PFSK-1 (cell line): ENCODE data around the gene JPH3.

Source experiments
- FOXP2 ChIP-seq: optimal IDR thresholded peaks from 2 replicates; pipeline ENCODE3; 2011; ENCODE audit warnings: borderline replicate concordance, control low read depth, inconsistent platforms; ENCODE audit not compliant: insufficient read depth; ENCODE audit errors: extremely low read length, extremely low read depth
- POLR2AphosphoS5 ChIP-seq: IDR thresholded peaks from 2 replicates; pipeline ENCODE4 v1.6.1; 2012; ENCODE audit warnings: low read depth, mild to moderate bottlenecking, control low read depth, low read length, moderate library complexity
- SIN3A ChIP-seq: IDR thresholded peaks from 2 replicates; pipeline ENCODE4 v1.6.1; 2012; ENCODE audit warnings: mild to moderate bottlenecking, low read length, moderate library complexity, borderline replicate concordance; ENCODE audit not compliant: insufficient read depth
- TAF1 ChIP-seq: IDR thresholded peaks from 2 replicates; pipeline ENCODE4 v1.6.1; 2012; ENCODE audit warnings: low read length, control low read depth, borderline replicate concordance; ENCODE audit not compliant: insufficient read depth
- TF ChIP-seq, protein P1 (sequence below), 2 experiments: IDR thresholded peaks; 2 replicates each; pipeline versions ENCODE4 v1.6.1 to v1.8.0; 2011 to 2012; ENCODE audit warnings: low read depth in 2 of 2, low read length in 2 of 2, control low read depth in 1 of 2, inconsistent platforms in 1 of 2, mild to moderate bottlenecking in 1 of 2, moderate library complexity in 1 of 2; ENCODE audit not compliant: insufficient read depth in 1 of 2

Gene JPH3

DNA sequence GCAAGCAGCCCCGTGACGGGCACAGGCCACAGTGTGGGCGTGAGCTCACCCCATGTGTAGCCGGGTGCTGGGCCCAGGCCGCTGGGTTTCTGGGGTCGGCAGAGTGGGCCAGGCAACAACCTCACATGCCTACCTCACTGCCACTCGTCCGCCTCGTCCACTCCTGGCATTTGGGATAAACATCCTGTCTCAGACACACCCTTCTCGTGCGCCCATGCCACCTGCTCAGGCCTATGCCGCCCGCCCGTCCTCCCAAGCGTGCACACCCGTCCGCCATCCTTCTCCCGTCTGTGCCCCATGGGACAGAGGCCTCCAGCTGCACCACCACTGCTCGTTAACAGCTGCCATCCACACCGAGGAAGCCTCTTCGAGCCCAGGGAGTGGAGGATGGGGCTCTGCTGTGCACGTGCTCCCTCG lies 99.2 kb downstream of the JPH3 start:
- TF ChIP-seq, protein P1, sequence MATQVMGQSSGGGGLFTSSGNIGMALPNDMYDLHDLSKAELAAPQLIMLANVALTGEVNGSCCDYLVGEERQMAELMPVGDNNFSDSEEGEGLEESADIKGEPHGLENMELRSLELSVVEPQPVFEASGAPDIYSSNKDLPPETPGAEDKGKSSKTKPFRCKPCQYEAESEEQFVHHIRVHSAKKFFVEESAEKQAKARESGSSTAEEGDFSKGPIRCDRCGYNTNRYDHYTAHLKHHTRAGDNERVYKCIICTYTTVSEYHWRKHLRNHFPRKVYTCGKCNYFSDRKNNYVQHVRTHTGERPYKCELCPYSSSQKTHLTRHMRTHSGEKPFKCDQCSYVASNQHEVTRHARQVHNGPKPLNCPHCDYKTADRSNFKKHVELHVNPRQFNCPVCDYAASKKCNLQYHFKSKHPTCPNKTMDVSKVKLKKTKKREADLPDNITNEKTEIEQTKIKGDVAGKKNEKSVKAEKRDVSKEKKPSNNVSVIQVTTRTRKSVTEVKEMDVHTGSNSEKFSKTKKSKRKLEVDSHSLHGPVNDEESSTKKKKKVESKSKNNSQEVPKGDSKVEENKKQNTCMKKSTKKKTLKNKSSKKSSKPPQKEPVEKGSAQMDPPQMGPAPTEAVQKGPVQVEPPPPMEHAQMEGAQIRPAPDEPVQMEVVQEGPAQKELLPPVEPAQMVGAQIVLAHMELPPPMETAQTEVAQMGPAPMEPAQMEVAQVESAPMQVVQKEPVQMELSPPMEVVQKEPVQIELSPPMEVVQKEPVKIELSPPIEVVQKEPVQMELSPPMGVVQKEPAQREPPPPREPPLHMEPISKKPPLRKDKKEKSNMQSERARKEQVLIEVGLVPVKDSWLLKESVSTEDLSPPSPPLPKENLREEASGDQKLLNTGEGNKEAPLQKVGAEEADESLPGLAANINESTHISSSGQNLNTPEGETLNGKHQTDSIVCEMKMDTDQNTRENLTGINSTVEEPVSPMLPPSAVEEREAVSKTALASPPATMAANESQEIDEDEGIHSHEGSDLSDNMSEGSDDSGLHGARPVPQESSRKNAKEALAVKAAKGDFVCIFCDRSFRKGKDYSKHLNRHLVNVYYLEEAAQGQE (IDR thresholded peaks at IDR 0.05; ENCODE audit: insufficient read depth in 1 of 2, low read depth in 2 of 2, low read length in 2 of 2), result no peak
- no peak for TF ChIP-seq FOXP2
- no peak for TF ChIP-seq POLR2AphosphoS5
- no peak for TF ChIP-seq SIN3A
- TF ChIP-seq TAF1, result no peak

DNA sequence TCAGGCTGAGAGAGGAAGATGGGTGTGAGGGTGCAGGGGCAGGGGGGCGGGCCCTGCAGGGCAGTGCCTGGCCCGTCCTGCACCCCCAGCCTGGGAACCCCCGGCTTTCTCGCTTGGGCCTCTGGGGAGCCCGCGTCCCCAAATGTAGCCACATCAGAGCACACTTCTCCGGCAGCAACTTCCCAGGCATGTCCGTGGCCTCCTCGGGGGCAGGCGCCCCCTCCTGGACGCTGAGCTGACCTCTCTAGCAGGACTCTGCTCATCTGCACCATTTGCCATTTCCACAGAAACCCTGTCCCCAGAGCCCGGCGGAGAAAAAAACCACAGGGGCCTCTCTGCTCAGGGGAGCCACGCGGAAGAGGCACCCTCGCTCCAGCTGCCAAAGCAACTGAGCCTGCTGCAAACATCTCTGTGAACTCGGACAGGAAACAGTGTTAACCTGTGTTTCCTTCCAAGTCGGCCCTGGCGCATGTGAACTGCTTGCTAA lies 100.1 kb downstream of the JPH3 start:
- TF ChIP-seq POLR2AphosphoS5 (no peak), FOXP2 (no peak), TAF1 (no peak), SIN3A (no peak)
- TF ChIP-seq, protein P1 (IDR thresholded peaks at IDR 0.05; ENCODE audit: insufficient read depth in 1 of 2, low read depth in 2 of 2, low read length in 2 of 2), result no peak

DNA sequence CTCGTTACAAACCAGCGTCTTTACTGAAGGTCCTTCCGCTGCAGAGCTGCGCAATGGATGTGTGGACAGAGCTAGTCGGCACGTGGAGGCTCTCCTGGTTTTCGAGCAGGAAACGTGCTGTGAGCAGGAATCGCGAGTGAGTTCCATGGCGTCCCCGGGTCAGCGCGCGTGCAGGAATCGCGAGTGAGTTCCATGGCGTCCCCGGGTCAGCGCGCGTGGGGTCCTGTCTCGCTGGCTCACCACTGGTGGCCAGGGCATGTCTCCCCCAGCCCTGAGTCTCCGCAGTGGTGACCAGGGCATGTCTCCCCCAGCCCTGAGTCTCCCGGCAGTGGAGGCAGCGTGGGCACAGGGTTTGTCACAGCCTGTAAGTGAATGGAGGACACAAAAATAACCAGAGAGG lies 100.8 kb downstream of the JPH3 start:
- TF ChIP-seq, protein P1 (IDR thresholded peaks at IDR 0.05; ENCODE audit: insufficient read depth in 1 of 2, low read depth in 2 of 2, low read length in 2 of 2), result no peak
- no peak for TF ChIP-seq POLR2AphosphoS5
- TF ChIP-seq SIN3A, result no peak
- TF ChIP-seq FOXP2, result no peak
- no peak for TF ChIP-seq TAF1

DNA sequence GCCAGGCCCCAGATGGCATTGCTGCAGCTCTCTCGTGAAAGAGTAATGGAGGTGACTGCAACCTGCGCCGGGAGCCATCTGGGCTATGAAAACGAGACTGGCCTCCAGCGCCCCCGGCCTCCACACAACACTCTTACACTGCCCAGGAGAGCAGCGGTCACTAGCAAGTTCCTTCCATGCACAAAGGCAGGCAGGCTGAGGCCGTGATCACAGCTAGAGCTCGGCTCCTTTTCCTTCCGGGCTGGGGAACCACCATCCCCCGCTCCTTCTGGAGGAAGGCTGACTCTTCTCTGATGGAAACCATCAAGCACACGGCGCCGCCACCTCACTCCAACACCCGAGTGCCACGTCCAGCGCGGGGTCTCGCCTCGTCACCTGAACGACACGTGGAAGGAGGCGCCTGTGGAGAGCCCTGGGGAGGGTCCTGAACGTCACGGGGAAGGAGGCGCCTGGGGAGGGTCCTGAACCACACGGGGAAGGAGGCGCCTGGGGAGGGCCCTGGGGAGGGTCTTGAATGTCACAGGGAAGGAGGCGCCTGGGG lies 101.6 kb downstream of the JPH3 start:
- TF ChIP-seq TAF1 (no peak), FOXP2 (no peak), SIN3A (no peak), POLR2AphosphoS5 (no peak)
- TF ChIP-seq, protein P1 (IDR thresholded peaks at IDR 0.05; ENCODE audit: insufficient read depth in 1 of 2, low read depth in 2 of 2, low read length in 2 of 2), result no peak

DNA sequence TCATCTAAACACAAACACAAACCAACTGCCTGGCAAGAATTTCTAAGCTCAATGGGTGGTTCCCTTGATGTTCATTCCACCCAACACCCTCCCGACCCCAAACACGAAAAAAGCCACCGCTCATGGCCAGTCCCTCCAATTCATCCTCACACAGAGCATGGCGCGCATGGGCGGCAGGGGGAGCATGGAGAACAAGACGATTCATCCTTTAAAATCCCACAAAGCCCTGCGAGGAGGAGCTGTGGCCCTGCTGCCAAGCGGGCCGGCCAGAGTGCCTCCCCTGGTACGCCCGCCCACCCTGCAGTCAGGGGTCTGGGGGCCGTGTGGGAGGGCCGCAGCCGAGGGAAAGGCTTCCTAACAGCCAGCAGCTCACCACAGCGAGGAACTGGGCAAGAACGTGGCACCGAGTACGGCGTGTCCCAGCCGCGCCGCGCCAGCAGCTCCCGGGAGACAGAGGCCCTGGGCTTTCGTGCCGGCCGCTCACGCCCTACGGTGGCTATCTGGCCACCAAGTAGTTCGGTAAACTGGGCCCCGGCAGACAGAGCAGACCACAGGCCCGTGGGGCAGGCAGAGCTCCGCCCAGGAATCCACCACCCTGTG lies 102.5 kb downstream of the JPH3 start:
- TF ChIP-seq, protein P1 (IDR thresholded peaks at IDR 0.05; ENCODE audit: insufficient read depth in 1 of 2, low read depth in 2 of 2, low read length in 2 of 2), result no peak
- no peak for TF ChIP-seq TAF1
- no peak for TF ChIP-seq SIN3A
- no peak for TF ChIP-seq FOXP2
- no peak for TF ChIP-seq POLR2AphosphoS5
